HepG2 (cell line): ENCODE results near the gene PLEKHG2. TPM values are rescaled to one million over a fixed set of nuclear protein-coding genes. Genes with fewer than 3 reads are reported as not detected.

Experiments
- AKAP8 ChIP-seq: sonication (generic); formaldehyde crosslinking; IDR thresholded peaks from 2 replicates; pipeline ENCODE4 v1.5.1; 2020; ENCODE audit warnings: mild to moderate bottlenecking, missing genetic modification reagents
- E2F1 ChIP-seq: sonication (generic); formaldehyde crosslinking; IDR thresholded peaks from 2 replicates; pipeline ENCODE4 v1.5.0; 2020; ENCODE audit warnings: missing genetic modification reagents
- EED ChIP-seq: sonication (generic); formaldehyde crosslinking; IDR thresholded peaks from 2 replicates; pipeline ENCODE4 v1.5.0; 2020; ENCODE audit warnings: mild to moderate bottlenecking, missing genetic modification reagents
- ELF3 ChIP-seq: IDR thresholded peaks from 2 replicates; pipeline ENCODE4 v1.6.1; 2016; ENCODE audit warnings: missing genetic modification reagents, missing compliant biosample characterization
- HDAC6 ChIP-seq: fragments of 200-600 bp; sonication (generic); IDR thresholded peaks from 2 replicates; pipeline ENCODE4 v1.7.0; 2017; ENCODE audit warnings: mild to moderate bottlenecking, antibody characterized with exemption, low read length, low read depth
- HMGXB3 ChIP-seq: sonication (generic); formaldehyde crosslinking; IDR thresholded peaks from 2 replicates; pipeline ENCODE4 v1.4.0; 2020; ENCODE audit warnings: missing genetic modification reagents, borderline replicate concordance
- KDM1A ChIP-seq: IDR thresholded peaks from 2 replicates; pipeline ENCODE4 v1.6.1; 2016; ENCODE audit warnings: missing compliant biosample characterization
- MIXL1 ChIP-seq: IDR thresholded peaks from 2 replicates; pipeline ENCODE4 v1.6.1; 2016
- NFYB ChIP-seq: sonication (generic); formaldehyde crosslinking; IDR thresholded peaks from 2 replicates; pipeline ENCODE4 v1.4.0; 2020; ENCODE audit warnings: missing genetic modification reagents
- ZFP36L1 ChIP-seq: sonication (generic); formaldehyde crosslinking; IDR thresholded peaks from 2 replicates; pipeline ENCODE4 v1.8.0; 2022; ENCODE audit warnings: mild to moderate bottlenecking, missing genetic modification reagents, moderate library complexity
- ZFP37 ChIP-seq: sonication (generic); formaldehyde crosslinking; IDR thresholded peaks from 2 replicates; pipeline ENCODE4 v1.4.0; 2020; ENCODE audit warnings: missing genetic modification reagents, borderline replicate concordance
- ZNF407 ChIP-seq: sonication (generic); formaldehyde crosslinking; IDR thresholded peaks from one replicate; pipeline ENCODE4 v1.5.1; 2020; ENCODE audit warnings: mild to moderate bottlenecking, missing genetic modification reagents; ENCODE audit errors: not compliant biosample characterization
- ZNF44 ChIP-seq: sonication (generic); formaldehyde crosslinking; IDR thresholded peaks from 2 replicates; pipeline ENCODE4 v1.5.1; 2020; ENCODE audit warnings: mild to moderate bottlenecking, missing genetic modification reagents
- polyA plus RNA-seq, 8 experiments: library from polyadenylated mRNA; depleted of rRNA in 3 of 8; stranded (reverse) in 7 of 8; unstranded in 1 of 8; fragments of >200 nt; fragmentation: Illumina TruSeq in 4 of 8; extraction: Trizol in 4 of 8; gene quantifications; 2 replicates each; pipeline versions ENCODE4 v1.2.1 to v1.2.3, GENCODE V29; 2011 to 2016; ENCODE audit warnings: low read depth in 4 of 8, missing spikeins in 1 of 8, mixed read lengths in 1 of 8; ENCODE audit not compliant: insufficient read depth in 1 of 8
- total RNA-seq, 5 experiments: library from RNA; depleted of rRNA; stranded (reverse); fragments of >200 nt; fragmentation: Illumina TruSeq; extraction: Trizol; gene quantifications; 2 replicates each; pipeline ENCODE4 v1.2.3, GENCODE V29; 2016; ENCODE audit warnings: low read depth in 1 of 5
- TF ChIP-seq, protein P1 (sequence below): sonication (generic); formaldehyde crosslinking; IDR thresholded peaks from 2 replicates; pipeline ENCODE4 v1.4.0; 2020; ENCODE audit warnings: missing genetic modification reagents, low read depth, mild to moderate bottlenecking, borderline replicate concordance

Gene PLEKHG2
- total and polyA plus RNA-seq, 2 of the 13 experiments (the other 11 are each of a cell fraction or from before 2014, with no cell fraction given) = 3.6 to 6.8 TPM

GRCh38 chr19:39435499-39436349 lies 23.3 kb downstream of the PLEKHG2 start, which contains the start of gene RPS16 (continued):
- TF ChIP-seq, protein P1, sequence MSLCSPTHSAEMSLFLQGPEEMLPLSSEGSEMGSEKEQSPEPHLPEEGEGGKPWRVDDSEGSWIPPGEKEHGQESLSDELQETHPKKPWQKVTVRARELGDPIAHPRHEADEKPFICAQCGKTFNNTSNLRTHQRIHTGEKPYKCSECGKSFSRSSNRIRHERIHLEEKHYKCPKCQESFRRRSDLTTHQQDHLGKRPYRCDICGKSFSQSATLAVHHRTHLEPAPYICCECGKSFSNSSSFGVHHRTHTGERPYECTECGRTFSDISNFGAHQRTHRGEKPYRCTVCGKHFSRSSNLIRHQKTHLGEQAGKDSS (CRISPR knock-in tag) = peak; percentile 89; the same call in 1 of the 2 replicates
- peak; percentile 48; the same call in 1 of the 2 replicates for TF ChIP-seq ZFP37 (CRISPR knock-in tag)
- peak; percentile 95 for TF ChIP-seq E2F1
- TF ChIP-seq ZNF407 = peak; percentile 74
- peak; percentile 84 for TF ChIP-seq ELF3 (CRISPR knock-in tag)
- TF ChIP-seq ZNF44 (CRISPR knock-in tag) = peak; percentile 43; the same call in 1 of the 2 replicates
- TF ChIP-seq HDAC6 = no peak
- TF ChIP-seq AKAP8 (CRISPR knock-in tag) = no peak; the same call in 1 of the 2 replicates
- no peak for TF ChIP-seq MIXL1 (CRISPR knock-in tag)
- no peak for TF ChIP-seq KDM1A (CRISPR knock-in tag)
- TF ChIP-seq EED (CRISPR knock-in tag) = peak; percentile 60; the same call in 1 of the 2 replicates
- peak; percentile 78 for TF ChIP-seq HMGXB3 (CRISPR knock-in tag)
- TF ChIP-seq NFYB (CRISPR knock-in tag) = 0 out of 2 replicates have a peak, but pooled peaks have one; percentile 49
- TF ChIP-seq ZFP36L1 (CRISPR knock-in tag) = peak; percentile 61; the same call in 1 of the 2 replicates
